Panc1 (cell line): ENCODE data around the gene TTC3.

ENCODE experiments used
- CTCF ChIP-seq: fragments of 450-650 bp; IDR thresholded peaks from 2 replicates; pipeline ENCODE4 v1.5.1; 2017; ENCODE audit warnings: mild to moderate bottlenecking
- POLR2AphosphoS5 ChIP-seq: IDR thresholded peaks from 2 replicates; pipeline ENCODE4 v1.6.1; 2012; ENCODE audit warnings: mild to moderate bottlenecking, low read depth, low read length, moderate library complexity
- REST ChIP-seq, 2 experiments: IDR thresholded peaks; 2 replicates each; pipeline ENCODE4 v1.6.1; 2011 to 2012; ENCODE audit warnings: low read depth in 2 of 2, control low read depth in 1 of 2, low read length in 1 of 2, mild to moderate bottlenecking in 1 of 2, moderate library complexity in 1 of 2; ENCODE audit not compliant: insufficient read depth in 1 of 2
- SIN3A ChIP-seq: IDR thresholded peaks from 2 replicates; pipeline ENCODE4 v1.6.1; 2012; ENCODE audit warnings: low read depth, mild to moderate bottlenecking, low read length, moderate library complexity, borderline replicate concordance; ENCODE audit not compliant: insufficient read depth
- TCF7L2 ChIP-seq: IDR thresholded peaks from 2 replicates; pipeline ENCODE4 v1.6.1; 2011; ENCODE audit warnings: mild to moderate bottlenecking, low read depth, low read length, inconsistent platforms

GRCh38 chr21:37043818-37044217, 29.2 kb upstream of the TTC3 start:
- TF ChIP-seq CTCF (no peak), POLR2AphosphoS5 (no peak), REST (IDR thresholded peaks at IDR 0.05; ENCODE audit: insufficient read depth in 1 of 2, low read depth in 2 of 2, low read length in 1 of 2) (no peak), TCF7L2 (no peak), SIN3A (no peak)
